IMR-90 (cell line): ENCODE measurements around the gene RPGR. TPM values are rescaled to one million over a fixed set of nuclear protein-coding genes. Genes with fewer than 3 reads are reported as not detected.

ENCODE experiments used
- ATAC-seq: fragments of 200-7000 bp; cut with Tn5 transposase; 2 replicates; pipeline ENCODE4 v1.9.1; 2020; ENCODE audit warnings: low read depth, mild to moderate bottlenecking, moderate library complexity
- BruUV-seq: library from RNA; stranded (reverse); fragments of 400-500 nt; replicated peaks from 2 replicates; lab custom pipeline; 2021; lab: Mats Ljungman, UMichigan
- CTCF ChIA-PET: fragments of 300-600 bp; formaldehyde crosslinking; extraction: SDS; loops from one replicate; lab custom pipeline; 2021; ENCODE audit warnings: antibody characterized with exemption; lab: Yijun Ruan, JAX
- POLR2A ChIA-PET: fragments of 300-600 bp; sonication (Branson Sonifier 250); formaldehyde crosslinking; loops from one replicate; lab custom pipeline; 2022; ENCODE audit warnings: antibody characterized with exemption; ENCODE audit not compliant: unreplicated experiment; lab: Charles Lee
- DNase-seq: peaks from one replicate; pipeline ENCODE4 v3.0.0; 2013
- H2AFZ ChIP-seq: replicated peaks from 2 replicates; pipeline ENCODE3; 2013; ENCODE audit warnings: low read length, mild to moderate bottlenecking; ENCODE audit not compliant: poor library complexity
- H2AK5ac ChIP-seq: 2 replicates; pipeline ENCODE4 v1.6.1; 2013; ENCODE audit warnings: low read depth, low read length, inconsistent platforms
- H2AK9ac ChIP-seq: replicated peaks from 2 replicates; pipeline ENCODE3; 2013; ENCODE audit warnings: mild to moderate bottlenecking, low read depth, low read length, moderate library complexity; ENCODE audit not compliant: poor library complexity
- H2BK120ac ChIP-seq: 2 replicates; pipeline ENCODE4 v1.6.1; 2013; ENCODE audit warnings: low read depth, low read length, inconsistent platforms
- H2BK15ac ChIP-seq: 3 replicates; pipeline ENCODE4 v1.6.1; 2013; ENCODE audit warnings: low read depth, low read length, inconsistent platforms
- H2BK20ac ChIP-seq: 2 replicates; pipeline ENCODE4 v1.6.1; 2013; ENCODE audit warnings: low read depth, mild to moderate bottlenecking, inconsistent platforms, low read length, moderate library complexity
- H2BK5ac ChIP-seq: 2 replicates; pipeline ENCODE4 v1.6.1; 2013; ENCODE audit warnings: mild to moderate bottlenecking, low read depth, low read length, inconsistent platforms; ENCODE audit not compliant: poor library complexity, severe bottlenecking
- H3K14ac ChIP-seq: replicated peaks from 2 replicates; pipeline ENCODE4 v1.6.1; 2013; ENCODE audit warnings: low read depth, low read length, inconsistent platforms
- H3K18ac ChIP-seq: 2 replicates; pipeline ENCODE4 v1.6.1; 2013; ENCODE audit warnings: low read depth, low read length, control low read depth
- H3K23ac ChIP-seq: 2 replicates; pipeline ENCODE4 v1.6.1; 2013; ENCODE audit warnings: low read depth, low read length, inconsistent platforms
- H3K27ac ChIP-seq: 2 replicates; pipeline ENCODE4 v1.5.1; 2013; ENCODE audit warnings: mild to moderate bottlenecking, control low read depth, low read length; ENCODE audit not compliant: insufficient read depth
- H3K27me3 ChIP-seq: 2 replicates; pipeline ENCODE4 v1.6.1; 2013; ENCODE audit warnings: low read length; ENCODE audit not compliant: control insufficient read depth, insufficient read depth
- H3K36me3 ChIP-seq: 2 replicates; pipeline ENCODE4 v1.6.1; 2013; ENCODE audit warnings: low read length, mixed read lengths; ENCODE audit not compliant: control insufficient read depth, insufficient read depth
- H3K4ac ChIP-seq: 2 replicates; pipeline ENCODE4 v1.6.1; 2013; ENCODE audit warnings: low read depth, low read length, inconsistent platforms
- H3K4me1 ChIP-seq: 2 replicates; pipeline ENCODE4 v1.6.1; 2013; ENCODE audit warnings: low read length, mixed read lengths; ENCODE audit not compliant: control insufficient read depth, insufficient read depth
- H3K4me2 ChIP-seq: 2 replicates; pipeline ENCODE4 v1.6.1; 2013; ENCODE audit warnings: low read depth, mild to moderate bottlenecking, control low read depth, low read length, moderate library complexity
- H3K4me3 ChIP-seq: 2 replicates; pipeline ENCODE4 v1.5.1; 2013; ENCODE audit warnings: low read depth, mild to moderate bottlenecking, control low read depth, low read length, moderate library complexity; ENCODE audit not compliant: insufficient read depth
- H3K56ac ChIP-seq: 2 replicates; pipeline ENCODE4 v1.6.1; 2013; ENCODE audit warnings: low read length, inconsistent platforms; ENCODE audit not compliant: insufficient read depth; ENCODE audit errors: extremely low read depth
- H3K79me1 ChIP-seq, 2 experiments: 2 replicates each; pipeline ENCODE4 v1.6.1; 2013; ENCODE audit warnings: low read length in 2 of 2, inconsistent platforms in 1 of 2, low read depth in 1 of 2
- H3K9ac ChIP-seq: 2 replicates; pipeline ENCODE4 v1.6.1; 2013; ENCODE audit warnings: low read depth, low read length, control low read depth
- H3K9me1 ChIP-seq: 2 replicates; pipeline ENCODE4 v1.6.1; 2013; ENCODE audit warnings: low read length, inconsistent platforms; ENCODE audit not compliant: insufficient read depth
- H3K9me3 ChIP-seq: 2 replicates; pipeline ENCODE4 v1.6.1; 2013; ENCODE audit warnings: low read length; ENCODE audit not compliant: control insufficient read depth, insufficient read depth
- H4K20me1 ChIP-seq: 2 replicates; pipeline ENCODE4 v1.6.1; 2013; ENCODE audit warnings: low read length, inconsistent platforms; ENCODE audit not compliant: insufficient read depth
- H4K5ac ChIP-seq: 2 replicates; pipeline ENCODE4 v1.6.1; 2013; ENCODE audit warnings: mild to moderate bottlenecking, low read depth, low read length, control low read depth
- H4K8ac ChIP-seq, 2 experiments: 2 replicates each; pipeline ENCODE4 v1.6.1; 2013; ENCODE audit warnings: low read depth in 2 of 2, low read length in 2 of 2, control low read depth in 1 of 2, inconsistent platforms in 1 of 2
- H4K91ac ChIP-seq: 2 replicates; pipeline ENCODE4 v1.6.1; 2013; ENCODE audit warnings: low read depth, low read length, inconsistent platforms; ENCODE audit not compliant: insufficient read depth
- BHLHE40 ChIP-seq: fragments of 150-350 bp; IDR thresholded peaks from 2 replicates; pipeline ENCODE4 v1.6.1; 2016; ENCODE audit warnings: mild to moderate bottlenecking, low read depth, low read length
- CEBPB ChIP-seq: IDR thresholded peaks from 2 replicates; pipeline ENCODE4 v1.6.1; 2012; ENCODE audit warnings: low read depth, low read length, improper control_type of control experiment
- CHD1 ChIP-seq: IDR thresholded peaks from 2 replicates; pipeline ENCODE4 v1.6.1; 2012; ENCODE audit warnings: low read depth, low read length, improper control_type of control experiment
- FOS ChIP-seq: fragments of 150-350 bp; IDR thresholded peaks from 2 replicates; pipeline ENCODE4 v1.6.1; 2016; ENCODE audit warnings: low read depth, low read length
- MAFK ChIP-seq: IDR thresholded peaks from 2 replicates; pipeline ENCODE4 v1.6.1; 2012; ENCODE audit warnings: low read depth, low read length, improper control_type of control experiment
- MAZ ChIP-seq: IDR thresholded peaks from 2 replicates; pipeline ENCODE4 v1.6.1; 2012; ENCODE audit warnings: low read depth, mild to moderate bottlenecking, low read length, improper control_type of control experiment, moderate library complexity, borderline replicate concordance
- MXI1 ChIP-seq: IDR thresholded peaks from 2 replicates; pipeline ENCODE4 v1.6.1; 2012; ENCODE audit warnings: low read depth, mild to moderate bottlenecking, low read length, moderate library complexity, borderline replicate concordance
- NFE2L2 ChIP-seq: fragments of 150-350 bp; IDR thresholded peaks from 2 replicates; pipeline ENCODE4 v1.6.1; 2016; ENCODE audit warnings: low read depth, mild to moderate bottlenecking, low read length
- POLR2A ChIP-seq: IDR thresholded peaks from 2 replicates; pipeline ENCODE4 v1.6.1; 2012; ENCODE audit warnings: mild to moderate bottlenecking, low read depth, low read length
- RAD21 ChIP-seq: IDR thresholded peaks from 2 replicates; pipeline ENCODE4 v1.6.1; 2012; ENCODE audit warnings: low read length, improper control_type of control experiment
- RCOR1 ChIP-seq: IDR thresholded peaks from 2 replicates; pipeline ENCODE4 v1.6.1; 2012; ENCODE audit warnings: mild to moderate bottlenecking, low read length, improper control_type of control experiment; ENCODE audit not compliant: insufficient replicate concordance
- RFX5 ChIP-seq: IDR thresholded peaks from 2 replicates; pipeline ENCODE4 v1.8.0; 2012; ENCODE audit warnings: low read depth, mild to moderate bottlenecking, low read length, moderate library complexity
- SMC3 ChIP-seq: fragments of 150-350 bp; IDR thresholded peaks from 2 replicates; pipeline ENCODE4 v1.6.1; 2016; ENCODE audit warnings: low read depth, mild to moderate bottlenecking, antibody characterized with exemption, low read length, moderate library complexity
- WGBS, 2 experiments: methylation state at CpG; one replicate each; pipeline versions ENCODE4 v1.1.5 to v1.1.7; 2013; ENCODE audit warnings: missing lambda C conversion rate in 2 of 2; ENCODE audit not compliant: insufficient read length in 1 of 2; ENCODE audit errors: extremely low coverage in 2 of 2; 5-methylcytosine and 5-hydroxymethylcytosine counted together
- dilution Hi-C: fragments of 300-500 bp; cut with HindIII; formaldehyde crosslinking; loops from one replicate; pipeline ENCODE4 v1.14.3; 2018; ENCODE audit warnings: low sequenced_read_pairs; ENCODE audit not compliant: unreplicated experiment
- in situ Hi-C: fragments of 300-500 bp; cut with MboI; formaldehyde crosslinking; loops from 3 replicates; pipeline ENCODE4 v1.14.3; 2019; ENCODE audit warnings: low sequenced_read_pairs, inconsistent platforms, mixed read lengths
- intact Hi-C: fragments of 100-400 bp; cut with micrococcal nuclease; formaldehyde crosslinking; loops from 2 replicates; pipeline ENCODE4 v1.10.0; 2022
- polyA plus RNA-seq, 3 experiments: library from polyadenylated mRNA; depleted of rRNA; stranded (reverse); fragments of >200 nt; gene quantifications; 2 replicates each; pipeline ENCODE4 v1.2.3, GENCODE V29; 2012; ENCODE audit warnings: low replicate concordance in 1 of 3
- total RNA-seq: library from RNA; depleted of rRNA; stranded (reverse); fragments of >200 nt; gene quantifications from 2 replicates; pipeline ENCODE4 v1.2.3, GENCODE V29; 2012
- TF ChIP-seq, protein P1 (sequence below): conservative IDR thresholded peaks from 2 replicates; pipeline ENCODE4 v1.5.1; 2012; ENCODE audit warnings: mild to moderate bottlenecking, low read depth, low read length, improper control_type of control experiment
- TF ChIP-seq, protein P2 (sequence below): fragments of 150-350 bp; IDR thresholded peaks from 2 replicates; pipeline ENCODE4 v1.6.1; 2016; ENCODE audit warnings: low read depth, mild to moderate bottlenecking, low read length, moderate library complexity, borderline replicate concordance

The RPGR gene
- total and polyA plus RNA-seq, 2 of the 4 experiments (the other 2 are of a cell fraction): 2.2 to 3.8 TPM

DNA sequence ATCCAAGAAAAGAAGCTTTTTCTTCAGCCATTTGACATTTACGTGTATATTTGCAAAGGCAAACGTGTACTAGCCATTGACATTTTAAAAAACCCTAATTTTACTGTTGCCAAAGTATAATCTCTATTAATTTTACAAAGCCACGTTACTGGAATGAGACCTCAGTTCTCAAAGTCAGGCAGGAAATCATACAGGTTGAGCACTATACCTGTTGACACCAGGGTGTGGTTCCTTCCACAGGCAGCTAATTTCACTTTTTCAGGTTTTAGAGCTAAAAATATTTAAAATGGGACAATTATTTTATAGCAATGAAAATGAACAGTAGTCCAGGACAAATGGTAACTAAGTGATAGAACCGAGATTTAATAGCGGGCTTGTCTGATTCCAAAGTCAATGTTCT, 6.5 kb downstream of the RPGR start:
- intact Hi-C loops (no loop called here), dilution Hi-C loops (no loop called here), in situ Hi-C loops (no loop called here)
- Histone ChIP-seq H3K9ac (no peak overlapping the region), H3K27me3 (no peaks in the 10 kb centered on the region), H3K4ac (no peak overlapping the region), H2AK9ac (no peak overlapping the region), H3K9me3 (no peaks in the 10 kb centered on the region), H4K5ac (no peak overlapping the region), H4K20me1 (no peaks in the 10 kb centered on the region), H2BK120ac (no peak overlapping the region), H3K4me3 (no peak overlapping the region), H2BK5ac (no peak overlapping the region), H3K36me3 (no peaks in the 10 kb centered on the region), H4K8ac (no peak overlapping the region), H2AFZ (no peak overlapping the region), H3K4me1 (no peaks in the 10 kb centered on the region), H3K4me2 (no peak overlapping the region), H2AK5ac (no peak overlapping the region), H2BK15ac (no peak overlapping the region), H4K91ac (no peak overlapping the region), H3K14ac (no peak overlapping the region), H3K27ac (no peak overlapping the region), H3K23ac (no peak overlapping the region), H3K9me1 (no peaks in the 10 kb centered on the region), H3K56ac (no peak overlapping the region), H2BK20ac (no peak overlapping the region), H3K18ac (no peak overlapping the region), H3K79me1 (0 out of 4 replicates have a peak, but pooled peaks cover 0 to 3% of the 10 kb centered on the region in 2 experiments)
- DNase-seq (no peak), ATAC-seq (no peak)
- TF ChIP-seq, protein P1, sequence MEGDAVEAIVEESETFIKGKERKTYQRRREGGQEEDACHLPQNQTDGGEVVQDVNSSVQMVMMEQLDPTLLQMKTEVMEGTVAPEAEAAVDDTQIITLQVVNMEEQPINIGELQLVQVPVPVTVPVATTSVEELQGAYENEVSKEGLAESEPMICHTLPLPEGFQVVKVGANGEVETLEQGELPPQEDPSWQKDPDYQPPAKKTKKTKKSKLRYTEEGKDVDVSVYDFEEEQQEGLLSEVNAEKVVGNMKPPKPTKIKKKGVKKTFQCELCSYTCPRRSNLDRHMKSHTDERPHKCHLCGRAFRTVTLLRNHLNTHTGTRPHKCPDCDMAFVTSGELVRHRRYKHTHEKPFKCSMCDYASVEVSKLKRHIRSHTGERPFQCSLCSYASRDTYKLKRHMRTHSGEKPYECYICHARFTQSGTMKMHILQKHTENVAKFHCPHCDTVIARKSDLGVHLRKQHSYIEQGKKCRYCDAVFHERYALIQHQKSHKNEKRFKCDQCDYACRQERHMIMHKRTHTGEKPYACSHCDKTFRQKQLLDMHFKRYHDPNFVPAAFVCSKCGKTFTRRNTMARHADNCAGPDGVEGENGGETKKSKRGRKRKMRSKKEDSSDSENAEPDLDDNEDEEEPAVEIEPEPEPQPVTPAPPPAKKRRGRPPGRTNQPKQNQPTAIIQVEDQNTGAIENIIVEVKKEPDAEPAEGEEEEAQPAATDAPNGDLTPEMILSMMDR: no peak
- TF ChIP-seq SMC3 (no peak), CEBPB (no peak), CHD1 (no peak), RCOR1 (no peak), RAD21 (no peak), NFE2L2 (no peak), MAFK (no peak), BHLHE40 (no peak), MAZ (no peak), POLR2A (no peak), FOS (no peak), RFX5 (no peak), MXI1 (no peak)
- TF ChIP-seq, protein P2, sequence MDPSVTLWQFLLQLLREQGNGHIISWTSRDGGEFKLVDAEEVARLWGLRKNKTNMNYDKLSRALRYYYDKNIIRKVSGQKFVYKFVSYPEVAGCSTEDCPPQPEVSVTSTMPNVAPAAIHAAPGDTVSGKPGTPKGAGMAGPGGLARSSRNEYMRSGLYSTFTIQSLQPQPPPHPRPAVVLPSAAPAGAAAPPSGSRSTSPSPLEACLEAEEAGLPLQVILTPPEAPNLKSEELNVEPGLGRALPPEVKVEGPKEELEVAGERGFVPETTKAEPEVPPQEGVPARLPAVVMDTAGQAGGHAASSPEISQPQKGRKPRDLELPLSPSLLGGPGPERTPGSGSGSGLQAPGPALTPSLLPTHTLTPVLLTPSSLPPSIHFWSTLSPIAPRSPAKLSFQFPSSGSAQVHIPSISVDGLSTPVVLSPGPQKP: no peak
- BruUV-seq: no TSS peak
- ChIA-PET POLR2A (no interaction called here), CTCF (no interaction called here)
- WGBS, 2 experiments: no CpG with 5 or more reads among the region's 5 CpGs
